BJ (cell line): ENCODE measurements around the gene TPP2. TPM values are rescaled to one million over a fixed set of nuclear protein-coding genes. Genes with fewer than 3 reads are reported as not detected.

Experiments
- CTCF ChIA-PET: fragments of 350-600 bp; formaldehyde crosslinking; extraction: SDS; loops from one replicate; lab custom pipeline; 2021; ENCODE audit warnings: antibody characterized with exemption, inconsistent platforms; lab: Yijun Ruan, JAX
- POLR2A ChIA-PET: fragments of 300-600 bp; sonication (Branson Sonifier 250); formaldehyde crosslinking; extraction: SDS; loops from one replicate; lab custom pipeline; 2021; ENCODE audit warnings: antibody characterized with exemption; lab: Charles Lee
- DNase-seq: peaks from one replicate; pipeline ENCODE4 v3.0.0-alpha.2; 2011; ENCODE audit warnings: low read depth
- H3K27me3 ChIP-seq: 2 replicates; pipeline ENCODE4 v1.6.0; 2011; ENCODE audit warnings: low read length; ENCODE audit not compliant: control insufficient read depth, insufficient read depth
- H3K36me3 ChIP-seq: 2 replicates; pipeline ENCODE4 v1.5.1; 2011; ENCODE audit warnings: low read length; ENCODE audit not compliant: control insufficient read depth, insufficient read depth
- H3K4me3 ChIP-seq: 2 replicates; pipeline ENCODE4 v1.5.1; 2011; ENCODE audit warnings: low read depth, mild to moderate bottlenecking, control low read depth, low read length
- CTCF ChIP-seq: IDR thresholded peaks from 2 replicates; pipeline ENCODE4 v1.5.1; 2011; ENCODE audit warnings: low read depth, mild to moderate bottlenecking, control low read depth, inconsistent platforms, low read length, moderate library complexity; ENCODE audit not compliant: insufficient read depth
- polyA plus RNA-seq: library from polyadenylated mRNA; depleted of rRNA; stranded (reverse); fragments of >200 nt; gene quantifications from 2 replicates; pipeline ENCODE4 v1.2.3, GENCODE V29; 2011

TPP2 gene
- polyA plus RNA-seq, 1 experiment = 13.9 TPM

- CTCF ChIA-PET = no interaction called here
- no peak overlapping the region for H3K4me3 ChIP-seq
- no peaks in the 10 kb centered on the region for H3K27me3 ChIP-seq
- peaks cover 3% of the 10 kb centered on the region for H3K36me3 ChIP-seq
- POLR2A ChIA-PET = no interaction called here
- no peak for DNase-seq
- TF ChIP-seq CTCF = no peak
These were observed 21.0 kb downstream of the TPP2 start for GRCh38 chr13:102617697-102618350.

- no peaks in the 10 kb centered on the region for H3K27me3 ChIP-seq
- H3K36me3 ChIP-seq = peaks cover 5% of the 10 kb centered on the region
- TF ChIP-seq CTCF = no peak
- no peak for DNase-seq
- POLR2A ChIA-PET = no interaction called here
- no peak overlapping the region for H3K4me3 ChIP-seq
- CTCF ChIA-PET = no interaction called here
These were observed 23.7 kb downstream of the TPP2 start for GRCh38 chr13:102620516-102620915.

- Histone ChIP-seq H3K27me3 (no peaks in the 10 kb centered on the region), H3K4me3 (no peak overlapping the region), H3K36me3 (peaks cover 10% of the 10 kb centered on the region)
- CTCF ChIA-PET = interaction anchor here (1.4 kb wide), 1 partner anchor 98 kb away, joined by 4 read pairs; no protein-coding TSS in a partner anchor
- TF ChIP-seq CTCF = no peak
- no peak for DNase-seq
- POLR2A ChIA-PET = no interaction called here
These were observed 30.1 kb downstream of the TPP2 start for GRCh38 chr13:102626928-102627327.

- POLR2A ChIA-PET = no interaction called here
- Histone ChIP-seq H3K36me3 (peaks cover 10% of the 10 kb centered on the region), H3K4me3 (no peak overlapping the region), H3K27me3 (no peaks in the 10 kb centered on the region)
- TF ChIP-seq CTCF = no peak
- CTCF ChIA-PET = no interaction called here
- no peak for DNase-seq
These were observed 31.8 kb downstream of the TPP2 start for GRCh38 chr13:102628559-102628958.

- CTCF ChIA-PET = no interaction called here
- TF ChIP-seq CTCF = no peak
- POLR2A ChIA-PET = no interaction called here
- Histone ChIP-seq H3K36me3 (peaks cover 13% of the 10 kb centered on the region), H3K27me3 (no peaks in the 10 kb centered on the region), H3K4me3 (no peak overlapping the region)
- no peak for DNase-seq
These were observed 34.4 kb downstream of the TPP2 start for GRCh38 chr13:102631198-102631597.
